GM12891 (cell line): ENCODE results near the gene FAM72C.
"Not testable (repeated sequence)": the region's sequence is repeated elsewhere in the genome, so short reads cannot be mapped to it uniquely, and the experiment has no call there.

Experiments used
- PAX5 ChIP-seq: IDR thresholded peaks from 2 replicates; pipeline ENCODE4 v1.6.1; 2011; ENCODE audit warnings: low read length, moderate library complexity, mild to moderate bottlenecking; ENCODE audit not compliant: insufficient read depth, severe bottlenecking
- POLR2A ChIP-seq: IDR thresholded peaks from 2 replicates; pipeline ENCODE4 v1.6.1; 2011; ENCODE audit warnings: low read depth, low read length, control low read depth
- POLR2AphosphoS5 ChIP-seq: IDR thresholded peaks from 2 replicates; pipeline ENCODE4 v1.6.1; 2011; ENCODE audit warnings: low read depth, low read length, control low read depth
- SPI1 ChIP-seq: IDR thresholded peaks from 2 replicates; pipeline ENCODE4 v1.6.1; 2011; ENCODE audit warnings: low read depth, low read length, control low read depth
- TAF1 ChIP-seq: IDR thresholded peaks from 2 replicates; pipeline ENCODE4 v1.6.1; 2011; ENCODE audit warnings: low read depth, low read length, control low read depth

GRCh38 chr1:143972753-143973326 is 1.1 kb upstream of the FAM72C start:
- TF ChIP-seq TAF1, POLR2AphosphoS5, POLR2A, PAX5, SPI1: not testable (repeated sequence)
